Smooth muscle cell (in vitro differentiated cells): ENCODE measurements around the gene CCDC149. TPM values are rescaled to one million over a fixed set of nuclear protein-coding genes. Genes with fewer than 3 reads are reported as not detected.
A peak's percentile ranks its signal among the peaks of the same experiment; 100 is the strongest.

Source experiments
- DNase-seq: peaks from one replicate; lab custom pipeline; 2025; ENCODE audit not compliant: unreplicated experiment; lab: John Stamatoyannopoulos, UW
- H2AFZ ChIP-seq: fragments of 200-600 bp; sonication (generic); 2 replicates; pipeline ENCODE4 v1.6.0; 2016; ENCODE audit warnings: antibody characterized with exemption, low read depth, mild to moderate bottlenecking
- H3F3A ChIP-seq: fragments of 200-600 bp; sonication (generic); 2 replicates; pipeline ENCODE4 v1.6.0; 2017; ENCODE audit warnings: antibody characterized with exemption, low read depth
- H3K27ac ChIP-seq: fragments of 200-600 bp; sonication (generic); 2 replicates; pipeline ENCODE4 v1.5.1; 2016; ENCODE audit warnings: low read depth, mild to moderate bottlenecking
- H3K27me3 ChIP-seq: fragments of 200-600 bp; sonication (generic); 2 replicates; pipeline ENCODE4 v1.6.1; 2016; ENCODE audit warnings: low read depth, mild to moderate bottlenecking
- H3K36me3 ChIP-seq: fragments of 200-600 bp; sonication (generic); 2 replicates; pipeline ENCODE4 v1.5.1; 2016; ENCODE audit warnings: low read depth
- H3K4me1 ChIP-seq: fragments of 200-600 bp; sonication (generic); 2 replicates; pipeline ENCODE4 v1.5.1; 2016; ENCODE audit warnings: low read depth
- H3K4me2 ChIP-seq: fragments of 200-600 bp; sonication (generic); 2 replicates; pipeline ENCODE4 v1.6.0; 2016; ENCODE audit warnings: mild to moderate bottlenecking
- H3K4me3 ChIP-seq: fragments of 200-600 bp; sonication (generic); 2 replicates; pipeline ENCODE4 v1.5.1; 2016; ENCODE audit warnings: mild to moderate bottlenecking
- H3K79me2 ChIP-seq: fragments of 200-600 bp; sonication (generic); 2 replicates; pipeline ENCODE4 v1.6.0; 2016; ENCODE audit warnings: low read depth, mild to moderate bottlenecking
- H3K9ac ChIP-seq: fragments of 200-600 bp; sonication (generic); 2 replicates; pipeline ENCODE4 v1.6.0; 2016; ENCODE audit warnings: low read depth
- H3K9me3 ChIP-seq: fragments of 200-600 bp; sonication (generic); replicated peaks from 2 replicates; pipeline ENCODE4 v1.5.1; 2016; ENCODE audit warnings: low read depth
- H4K20me1 ChIP-seq: fragments of 200-600 bp; sonication (generic); 2 replicates; pipeline ENCODE4 v1.6.0; 2016; ENCODE audit warnings: low read depth
- CTCF ChIP-seq: fragments of 200-600 bp; sonication (generic); IDR thresholded peaks from 2 replicates; pipeline ENCODE4 v1.5.1; 2017; ENCODE audit warnings: borderline replicate concordance, mild to moderate bottlenecking, antibody characterized with exemption; ENCODE audit not compliant: insufficient read depth, poor library complexity, severe bottlenecking
- WGBS: methylation state at CpG from one replicate; pipeline ENCODE4 v1.1.7; 2016; ENCODE audit warnings: low lambda C conversion rate; 5-methylcytosine and 5-hydroxymethylcytosine counted together
- polyA plus RNA-seq: library from polyadenylated mRNA; unstranded; fragments of >200 nt; fragmentation: Nextera tagmentation; extraction: Ambion mirVana; gene quantifications from 2 replicates; pipeline ENCODE4 v1.2.1, GENCODE V29; 2016
- total RNA-seq: library from RNA; depleted of rRNA; stranded (reverse); fragments of >200 nt; gene quantifications from 2 replicates; pipeline ENCODE4 v1.2.3, GENCODE V29; 2014

The CCDC149 gene
- total and polyA plus RNA-seq, 2 experiments from 2014 or later, result 5.5 to 10.7 TPM

- Histone ChIP-seq H3K27me3 (no peaks in the 10 kb centered on the region), H3K9ac (no peak overlapping the region), H3K9me3 (peaks cover 4% of the 10 kb centered on the region), H3K79me2 (no peaks in the 10 kb centered on the region), H3K4me1 (no peaks in the 10 kb centered on the region), H3K36me3 (no peaks in the 10 kb centered on the region), H3F3A (no peaks in the 10 kb centered on the region), H3K4me3 (no peak overlapping the region), H2AFZ (no peak overlapping the region), H4K20me1 (no peaks in the 10 kb centered on the region), H3K4me2 (no peak overlapping the region), H3K27ac (no peak overlapping the region)
- 63% methylated on average over 1 of the region's 1 CpG for WGBS
- TF ChIP-seq CTCF, result no peak
- DNase-seq, result no peak
These were observed 17.3 kb upstream of the CCDC149 start for GRCh38 chr4:24930151-24930550.

GRCh38 chr4:24928708-24929107 lies 15.9 kb upstream of the CCDC149 start:
- no peaks in the 10 kb centered on the region for H3K4me1 ChIP-seq
- H2AFZ ChIP-seq, result no peak overlapping the region
- H3K9me3 ChIP-seq, result peaks cover 4% of the 10 kb centered on the region
- no peaks in the 10 kb centered on the region for H3F3A ChIP-seq
- no peaks in the 10 kb centered on the region for H4K20me1 ChIP-seq
- H3K27ac ChIP-seq, result no peak overlapping the region
- H3K79me2 ChIP-seq, result no peaks in the 10 kb centered on the region
- DNase-seq, result no peak
- TF ChIP-seq CTCF, result no peak
- H3K4me2 ChIP-seq, result peak overlapping the region; percentile 21
- H3K27me3 ChIP-seq, result no peaks in the 10 kb centered on the region
- WGBS, result 93% methylated on average over 2 of the region's 2 CpGs
- H3K4me3 ChIP-seq, result no peak overlapping the region
- no peaks in the 10 kb centered on the region for H3K36me3 ChIP-seq
- H3K9ac ChIP-seq, result no peak overlapping the region

- WGBS, result 93% methylated on average over 4 of the region's 4 CpGs
- H3K36me3 ChIP-seq, result no peaks in the 10 kb centered on the region
- no peak overlapping the region for H2AFZ ChIP-seq
- H3K27ac ChIP-seq, result no peak overlapping the region
- H3F3A ChIP-seq, result no peaks in the 10 kb centered on the region
- H3K9ac ChIP-seq, result no peak overlapping the region
- no peak for DNase-seq
- H3K79me2 ChIP-seq, result no peaks in the 10 kb centered on the region
- no peaks in the 10 kb centered on the region for H3K4me1 ChIP-seq
- TF ChIP-seq CTCF, result no peak
- H3K9me3 ChIP-seq, result no peaks in the 10 kb centered on the region
- H3K4me3 ChIP-seq, result no peak overlapping the region
- H3K4me2 ChIP-seq, result no peak overlapping the region
- H3K27me3 ChIP-seq, result no peaks in the 10 kb centered on the region
- no peaks in the 10 kb centered on the region for H4K20me1 ChIP-seq
These were observed 14.2 kb upstream of the CCDC149 start for GRCh38 chr4:24927049-24927448.

- no peak for DNase-seq
- Histone ChIP-seq H3K27me3 (no peaks in the 10 kb centered on the region), H3K4me1 (no peaks in the 10 kb centered on the region), H4K20me1 (no peaks in the 10 kb centered on the region), H3K36me3 (no peaks in the 10 kb centered on the region), H3K4me2 (peak overlapping the region; percentile 27), H3K9me3 (no peaks in the 10 kb centered on the region), H3K79me2 (no peaks in the 10 kb centered on the region), H3K9ac (no peak overlapping the region), H3F3A (no peaks in the 10 kb centered on the region), H2AFZ (no peak overlapping the region), H3K4me3 (no peak overlapping the region), H3K27ac (peak overlapping the region; percentile 39)
- TF ChIP-seq CTCF, result no peak
- WGBS, result 61% methylated on average over 3 of the region's 3 CpGs
These were observed 11.5 kb upstream of the CCDC149 start for GRCh38 chr4:24924309-24924781.
